ENCODE data around the gene S100PBP. TPM values are rescaled to one million over a fixed set of nuclear protein-coding genes. Genes with fewer than 3 reads are reported as not detected.

S100PBP gene
- total and polyA plus RNA-seq, 10 of the 15 experiments (the other 5 are each of a cell fraction or from before 2014, with no cell fraction given), result 17.0 to 98.3 (median 40.6) TPM

DNA sequence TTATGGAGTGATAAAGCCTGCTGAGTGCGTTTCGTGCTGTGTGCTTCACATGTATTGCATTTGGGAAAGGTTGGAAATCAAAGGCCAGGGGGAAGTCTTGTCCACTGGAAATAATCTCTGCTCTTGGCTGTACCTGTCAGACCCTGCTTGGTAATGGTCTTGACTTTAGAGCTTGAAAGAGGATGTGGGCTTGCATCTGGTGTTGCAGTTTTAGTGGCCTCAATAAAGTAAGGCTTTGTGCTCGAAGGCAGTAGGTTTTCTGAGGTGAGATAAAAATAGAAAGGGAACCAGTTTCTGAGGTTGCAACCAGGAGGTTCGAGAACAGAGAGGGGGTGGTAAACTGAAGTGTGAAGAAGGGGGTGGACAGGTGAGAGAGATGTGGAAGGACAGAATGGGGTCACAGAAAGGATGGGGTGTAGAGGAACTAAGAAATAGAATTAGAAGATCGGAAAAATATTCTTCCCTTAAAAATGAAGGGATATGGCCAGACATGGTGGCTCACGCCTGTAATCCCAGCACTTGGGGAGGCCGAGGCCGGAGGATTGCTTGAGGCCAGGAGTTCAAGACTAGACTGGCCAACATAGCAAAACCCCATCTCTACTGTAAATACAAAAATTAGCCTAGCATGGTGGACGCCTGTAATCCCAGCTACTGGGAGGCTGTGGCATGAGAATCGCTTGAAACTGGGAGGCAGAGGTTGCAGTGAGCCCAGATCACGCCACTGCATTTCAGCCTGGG is 1.5 kb downstream of the S100PBP start:
- Histone ChIP-seq H3K4me1 (ENCODE audit: control insufficient read depth, insufficient read depth, low read length) (peaks cover 27% of the 10 kb centered on the region), H3K27ac (ENCODE audit: control insufficient read depth, insufficient read depth) (peak overlapping the region; percentile 100), H3K4me2 (ENCODE audit: control insufficient read depth, insufficient read depth) (peak overlapping the region; percentile 99), H3K4me3 (peak overlapping the region; percentile 71), H4K20me1 (ENCODE audit: control insufficient read depth, insufficient read depth) (no peaks in the 10 kb centered on the region; the same call in 1 of the 2 replicates), H3K79me2 (ENCODE audit: control insufficient read depth, insufficient read depth, low read length) (peaks cover 91% of the 10 kb centered on the region), H3K9ac (ENCODE audit: control insufficient read depth, insufficient read depth, low read length) (peak overlapping the region; percentile 100), H2AFZ (ENCODE audit: control insufficient read depth, low read depth, low read length) (no peak overlapping the region; the same call in 1 of the 2 replicates), H3K9me3 (replicated peaks; ENCODE audit: control insufficient read depth, insufficient read depth, low read length) (no peaks in the 10 kb centered on the region; the same call in 1 of the 3 replicates), H3K27me3 (replicated peaks in 1 of 2; ENCODE audit: control insufficient read depth in 2 of 2, insufficient read depth in 2 of 2, low read length in 1 of 2) (no peaks in the 10 kb centered on the region), H3K36me3 (ENCODE audit: control insufficient read depth in 2 of 2, insufficient read depth in 2 of 2, low read length in 1 of 2) (no peaks in the 10 kb centered on the region; a peak in 1 of 4 replicates)
- DNase-seq (ENCODE audit: low read depth, low spot score) (peak; percentile 96), ATAC-seq (peak; percentile 70), FAIRE-seq (peak; percentile 99)
- ChIA-PET SMC1A (ENCODE audit: uncharacterized antibody, unreplicated experiment) (interaction anchor here (1.0 to 1.4 kb wide), 3 partner anchors 10 to 107 kb away, joined by 4 to 6 read pairs (median 4); no protein-coding TSS in a partner anchor), RAD21 (ENCODE audit: unreplicated experiment) (interaction anchor here (1.0 kb wide), 1 partner anchor 107 kb away, joined by 3 read pairs; no protein-coding TSS in a partner anchor), POLR2A (interaction anchor here (0.7 to 2.1 kb wide), 7 partner anchors 29 to 527 kb away, joined by 3 to 7 read pairs (median 5); partner anchors contain the start of genes HDAC1, RBBP4 and ZBTB8OS), CTCF (interaction anchor here (0.9 to 1.5 kb wide), 4 partner anchors 25 to 199 kb away, joined by 3 to 7 read pairs (median 4); no protein-coding TSS in a partner anchor)
- no TSS peak for BruUV-seq (replicated peaks)
- in situ Hi-C loops (cut with MboI), result no loop called here
- WGBS (ENCODE audit: insufficient coverage, insufficient replicate concordance, low lambda C conversion rate, missing lambda C conversion rate), result under 1% methylated on average over 11 of the region's 11 CpGs
- intact Hi-C loops (cut with micrococcal nuclease; ENCODE audit: unreplicated experiment), result loop anchor here (5.0 kb wide), 1 partner anchor 53 kb away; the partner anchor contains the start of gene FNDC5
- peak; percentile 69; the same call in 1 of the 2 replicates for TF ChIP-seq EZH2 (IDR thresholded peaks at IDR 0.05; ENCODE audit: borderline replicate concordance, control insufficient read depth, low read depth, low read length)
- TF ChIP-seq, protein P1, sequence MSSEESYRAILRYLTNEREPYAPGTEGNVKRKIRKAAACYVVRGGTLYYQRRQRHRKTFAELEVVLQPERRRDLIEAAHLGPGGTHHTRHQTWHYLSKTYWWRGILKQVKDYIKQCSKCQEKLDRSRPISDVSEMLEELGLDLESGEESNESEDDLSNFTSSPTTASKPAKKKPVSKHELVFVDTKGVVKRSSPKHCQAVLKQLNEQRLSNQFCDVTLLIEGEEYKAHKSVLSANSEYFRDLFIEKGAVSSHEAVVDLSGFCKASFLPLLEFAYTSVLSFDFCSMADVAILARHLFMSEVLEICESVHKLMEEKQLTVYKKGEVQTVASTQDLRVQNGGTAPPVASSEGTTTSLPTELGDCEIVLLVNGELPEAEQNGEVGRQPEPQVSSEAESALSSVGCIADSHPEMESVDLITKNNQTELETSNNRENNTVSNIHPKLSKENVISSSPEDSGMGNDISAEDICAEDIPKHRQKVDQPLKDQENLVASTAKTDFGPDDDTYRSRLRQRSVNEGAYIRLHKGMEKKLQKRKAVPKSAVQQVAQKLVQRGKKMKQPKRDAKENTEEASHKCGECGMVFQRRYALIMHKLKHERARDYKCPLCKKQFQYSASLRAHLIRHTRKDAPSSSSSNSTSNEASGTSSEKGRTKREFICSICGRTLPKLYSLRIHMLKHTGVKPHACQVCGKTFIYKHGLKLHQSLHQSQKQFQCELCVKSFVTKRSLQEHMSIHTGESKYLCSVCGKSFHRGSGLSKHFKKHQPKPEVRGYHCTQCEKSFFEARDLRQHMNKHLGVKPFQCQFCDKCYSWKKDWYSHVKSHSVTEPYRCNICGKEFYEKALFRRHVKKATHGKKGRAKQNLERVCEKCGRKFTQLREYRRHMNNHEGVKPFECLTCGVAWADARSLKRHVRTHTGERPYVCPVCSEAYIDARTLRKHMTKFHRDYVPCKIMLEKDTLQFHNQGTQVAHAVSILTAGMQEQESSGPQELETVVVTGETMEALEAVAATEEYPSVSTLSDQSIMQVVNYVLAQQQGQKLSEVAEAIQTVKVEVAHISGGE (CRISPR knock-in tag; IDR thresholded peaks at IDR 0.05), result peak; percentile 30; the same call in 1 of the 2 replicates
- TF ChIP-seq CHD2 (IDR thresholded peaks at IDR 0.05; ENCODE audit: borderline replicate concordance, low read depth, low read length), result peak; percentile 89
- TF ChIP-seq, protein P2, sequence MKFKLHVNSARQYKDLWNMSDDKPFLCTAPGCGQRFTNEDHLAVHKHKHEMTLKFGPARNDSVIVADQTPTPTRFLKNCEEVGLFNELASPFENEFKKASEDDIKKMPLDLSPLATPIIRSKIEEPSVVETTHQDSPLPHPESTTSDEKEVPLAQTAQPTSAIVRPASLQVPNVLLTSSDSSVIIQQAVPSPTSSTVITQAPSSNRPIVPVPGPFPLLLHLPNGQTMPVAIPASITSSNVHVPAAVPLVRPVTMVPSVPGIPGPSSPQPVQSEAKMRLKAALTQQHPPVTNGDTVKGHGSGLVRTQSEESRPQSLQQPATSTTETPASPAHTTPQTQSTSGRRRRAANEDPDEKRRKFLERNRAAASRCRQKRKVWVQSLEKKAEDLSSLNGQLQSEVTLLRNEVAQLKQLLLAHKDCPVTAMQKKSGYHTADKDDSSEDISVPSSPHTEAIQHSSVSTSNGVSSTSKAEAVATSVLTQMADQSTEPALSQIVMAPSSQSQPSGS (IDR thresholded peaks at IDR 0.05; ENCODE audit: low read length), result peak; percentile 84
- peak; percentile 97 for TF ChIP-seq POLR2AphosphoS5 (IDR thresholded peaks at IDR 0.05; ENCODE audit: low read length)
- no peak for TF ChIP-seq LARP7 (IDR thresholded peaks at IDR 0.05)
- TF ChIP-seq, protein P3, sequence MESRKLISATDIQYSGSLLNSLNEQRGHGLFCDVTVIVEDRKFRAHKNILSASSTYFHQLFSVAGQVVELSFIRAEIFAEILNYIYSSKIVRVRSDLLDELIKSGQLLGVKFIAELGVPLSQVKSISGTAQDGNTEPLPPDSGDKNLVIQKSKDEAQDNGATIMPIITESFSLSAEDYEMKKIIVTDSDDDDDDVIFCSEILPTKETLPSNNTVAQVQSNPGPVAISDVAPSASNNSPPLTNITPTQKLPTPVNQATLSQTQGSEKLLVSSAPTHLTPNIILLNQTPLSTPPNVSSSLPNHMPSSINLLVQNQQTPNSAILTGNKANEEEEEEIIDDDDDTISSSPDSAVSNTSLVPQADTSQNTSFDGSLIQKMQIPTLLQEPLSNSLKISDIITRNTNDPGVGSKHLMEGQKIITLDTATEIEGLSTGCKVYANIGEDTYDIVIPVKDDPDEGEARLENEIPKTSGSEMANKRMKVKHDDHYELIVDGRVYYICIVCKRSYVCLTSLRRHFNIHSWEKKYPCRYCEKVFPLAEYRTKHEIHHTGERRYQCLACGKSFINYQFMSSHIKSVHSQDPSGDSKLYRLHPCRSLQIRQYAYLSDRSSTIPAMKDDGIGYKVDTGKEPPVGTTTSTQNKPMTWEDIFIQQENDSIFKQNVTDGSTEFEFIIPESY (IDR thresholded peaks at IDR 0.05), result no peak
- peak; percentile 41 for TF ChIP-seq CREB1 (IDR thresholded peaks at IDR 0.05; ENCODE audit: low read depth)
- TF ChIP-seq SMC3 (IDR thresholded peaks at IDR 0.05; ENCODE audit: borderline replicate concordance, low read length), result peak; percentile 14; the same call in 1 of the 2 replicates
- TF ChIP-seq SREBF1 (IDR thresholded peaks at IDR 0.05; ENCODE audit: low read length), result no peak
- TF ChIP-seq ZNF274 (IDR thresholded peaks at IDR 0.05; ENCODE audit: insufficient read depth, insufficient read length), result no peak
- peak; percentile 88 for TF ChIP-seq ZBED1 (IDR thresholded peaks at IDR 0.05; ENCODE audit: borderline replicate concordance)
- TF ChIP-seq TARDBP (IDR thresholded peaks at IDR 0.05; ENCODE audit: borderline replicate concordance), result no peak
- peak; percentile 79 for TF ChIP-seq SMARCA5 (IDR thresholded peaks at IDR 0.05)
- TF ChIP-seq NRF1 (conservative IDR thresholded peaks at IDR 0.05; ENCODE audit: low read depth, low read length), result no peak
- no peak for TF ChIP-seq KLF5 (IDR thresholded peaks at IDR 0.05; ENCODE audit: partially characterized antibody)
- TF ChIP-seq SRF (IDR thresholded peaks at IDR 0.05; ENCODE audit: low read depth in 2 of 2, low read length in 2 of 2), result no peak

Measured in GM12878 (cell line).